B cell (primary cell): Measurements from ENCODE around the gene BTG1.

Experiments
- EZH2 ChIP-seq: IDR thresholded peaks from 2 replicates; pipeline ENCODE4 v1.6.1; 2012; ENCODE audit warnings: borderline replicate concordance, low read depth, mild to moderate bottlenecking, moderate library complexity, low read length; ENCODE audit not compliant: insufficient read depth, poor library complexity, severe bottlenecking
- TF ChIP-seq, protein P1 (sequence below): fragments of 200-600 bp; IDR thresholded peaks from one replicate; pipeline ENCODE4 v1.8.0; 2022; ENCODE audit warnings: antibody characterized with exemption, mild to moderate bottlenecking

GRCh38 chr12:92144631-92145480 is 790 bp downstream of the BTG1 start:
- TF ChIP-seq, protein P1, sequence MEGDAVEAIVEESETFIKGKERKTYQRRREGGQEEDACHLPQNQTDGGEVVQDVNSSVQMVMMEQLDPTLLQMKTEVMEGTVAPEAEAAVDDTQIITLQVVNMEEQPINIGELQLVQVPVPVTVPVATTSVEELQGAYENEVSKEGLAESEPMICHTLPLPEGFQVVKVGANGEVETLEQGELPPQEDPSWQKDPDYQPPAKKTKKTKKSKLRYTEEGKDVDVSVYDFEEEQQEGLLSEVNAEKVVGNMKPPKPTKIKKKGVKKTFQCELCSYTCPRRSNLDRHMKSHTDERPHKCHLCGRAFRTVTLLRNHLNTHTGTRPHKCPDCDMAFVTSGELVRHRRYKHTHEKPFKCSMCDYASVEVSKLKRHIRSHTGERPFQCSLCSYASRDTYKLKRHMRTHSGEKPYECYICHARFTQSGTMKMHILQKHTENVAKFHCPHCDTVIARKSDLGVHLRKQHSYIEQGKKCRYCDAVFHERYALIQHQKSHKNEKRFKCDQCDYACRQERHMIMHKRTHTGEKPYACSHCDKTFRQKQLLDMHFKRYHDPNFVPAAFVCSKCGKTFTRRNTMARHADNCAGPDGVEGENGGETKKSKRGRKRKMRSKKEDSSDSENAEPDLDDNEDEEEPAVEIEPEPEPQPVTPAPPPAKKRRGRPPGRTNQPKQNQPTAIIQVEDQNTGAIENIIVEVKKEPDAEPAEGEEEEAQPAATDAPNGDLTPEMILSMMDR, result no peak
- no peak for TF ChIP-seq EZH2
